DND-41 (cell line): ENCODE results near the gene APIP.

Source experiments
- ATAC-seq: fragments of 200-7000 bp; cut with Tn5 transposase; 3 replicates; pipeline ENCODE4 v1.9.1; 2021; ENCODE audit warnings: low read depth; ENCODE audit not compliant: insufficient read depth
- DNase-seq: peaks from one replicate; pipeline ENCODE4 v3.0.0-alpha.2; 2020
- H2AFZ ChIP-seq: 2 replicates; pipeline ENCODE4 v1.6.0; 2012; ENCODE audit warnings: low read depth, low read length
- H3K27ac ChIP-seq: 2 replicates; pipeline ENCODE4 v1.5.1; 2012; ENCODE audit warnings: low read length, inconsistent platforms
- H3K27me3 ChIP-seq: fragments of 200-600 bp; sonication (generic); 2 replicates; pipeline ENCODE4 v1.6.0; 2012; ENCODE audit warnings: low read length, mild to moderate bottlenecking, inconsistent platforms; ENCODE audit not compliant: insufficient read depth, poor library complexity
- H3K36me3 ChIP-seq: 2 replicates; pipeline ENCODE4 v1.5.1; 2012; ENCODE audit warnings: low read length, inconsistent platforms; ENCODE audit not compliant: insufficient read depth
- H3K4me1 ChIP-seq: 2 replicates; pipeline ENCODE4 v1.5.1; 2012; ENCODE audit warnings: mild to moderate bottlenecking, low read length; ENCODE audit not compliant: insufficient read depth
- H3K4me2 ChIP-seq: 2 replicates; pipeline ENCODE4 v1.6.0; 2012; ENCODE audit warnings: mild to moderate bottlenecking, moderate library complexity, low read length, inconsistent platforms; ENCODE audit not compliant: insufficient read depth
- H3K4me3 ChIP-seq, 2 experiments: fragments of 200-600 bp in 1 of 2; shearing (Covaris generic) in 1 of 2; 2 replicates each; pipeline ENCODE4 v1.5.1; 2012 to 2016; ENCODE audit warnings: inconsistent platforms in 2 of 2, low read length in 2 of 2, mild to moderate bottlenecking in 2 of 2, low read depth in 1 of 2, moderate library complexity in 1 of 2
- H3K79me2 ChIP-seq: 2 replicates; pipeline ENCODE4 v1.6.0; 2012; ENCODE audit warnings: low read length, inconsistent platforms; ENCODE audit not compliant: insufficient read depth
- H3K9ac ChIP-seq: 2 replicates; pipeline ENCODE4 v1.6.0; 2012; ENCODE audit warnings: low read depth, mild to moderate bottlenecking, inconsistent platforms, low read length, moderate library complexity
- H3K9me3 ChIP-seq: 2 replicates; pipeline ENCODE4 v1.5.1; 2012; ENCODE audit warnings: low read length, moderate library complexity, mild to moderate bottlenecking, inconsistent platforms; ENCODE audit not compliant: insufficient read depth, severe bottlenecking
- H4K20me1 ChIP-seq: 2 replicates; pipeline ENCODE4 v1.6.0; 2012; ENCODE audit warnings: low read length; ENCODE audit not compliant: insufficient read depth
- CTCF ChIP-seq: IDR thresholded peaks from 2 replicates; pipeline ENCODE4 v1.5.1; 2012; ENCODE audit warnings: borderline replicate concordance, low read length, moderate library complexity, mild to moderate bottlenecking; ENCODE audit not compliant: poor library complexity, severe bottlenecking; ENCODE audit errors: extremely low read depth
- EZH2 ChIP-seq: IDR thresholded peaks from 3 replicates; pipeline ENCODE4 v1.6.1; 2012; ENCODE audit warnings: borderline replicate concordance, low read depth, mild to moderate bottlenecking, moderate library complexity, low read length, inconsistent platforms; ENCODE audit not compliant: severe bottlenecking

APIP gene

GRCh38 chr11:34909955-34910354 is 6.2 kb downstream of the APIP start:
- Histone ChIP-seq H3K27me3 (no peaks in the 10 kb centered on the region), H3K9ac (no peak overlapping the region), H4K20me1 (no peaks in the 10 kb centered on the region), H3K79me2 (peaks cover 66% of the 10 kb centered on the region), H3K36me3 (peaks cover 19% of the 10 kb centered on the region), H3K27ac (no peak overlapping the region), H3K4me2 (no peak overlapping the region), H3K9me3 (peaks cover 2% of the 10 kb centered on the region), H2AFZ (no peak overlapping the region), H3K4me3 (no peak overlapping the region), H3K4me1 (peaks cover 13% of the 10 kb centered on the region)
- DNase-seq (no peak), ATAC-seq (no peak; the same call in 2 of the 3 replicates)
- TF ChIP-seq CTCF (no peak), EZH2 (no peak)

GRCh38 chr11:34909415-34909814 is 6.8 kb downstream of the APIP start:
- no peak overlapping the region for H3K9ac ChIP-seq
- H3K36me3 ChIP-seq, result peaks cover 18% of the 10 kb centered on the region
- no peak for TF ChIP-seq CTCF
- TF ChIP-seq EZH2, result no peak
- no peaks in the 10 kb centered on the region for H3K27me3 ChIP-seq
- no peak overlapping the region for H3K4me2 ChIP-seq
- no peaks in the 10 kb centered on the region for H4K20me1 ChIP-seq
- H2AFZ ChIP-seq, result no peak overlapping the region
- peaks cover 2% of the 10 kb centered on the region for H3K9me3 ChIP-seq
- peaks cover 60% of the 10 kb centered on the region for H3K79me2 ChIP-seq
- H3K4me1 ChIP-seq, result peaks cover 7% of the 10 kb centered on the region
- H3K4me3 ChIP-seq, result no peak overlapping the region
- H3K27ac ChIP-seq, result no peak overlapping the region
- DNase-seq (no peak), ATAC-seq (no peak)

DNA sequence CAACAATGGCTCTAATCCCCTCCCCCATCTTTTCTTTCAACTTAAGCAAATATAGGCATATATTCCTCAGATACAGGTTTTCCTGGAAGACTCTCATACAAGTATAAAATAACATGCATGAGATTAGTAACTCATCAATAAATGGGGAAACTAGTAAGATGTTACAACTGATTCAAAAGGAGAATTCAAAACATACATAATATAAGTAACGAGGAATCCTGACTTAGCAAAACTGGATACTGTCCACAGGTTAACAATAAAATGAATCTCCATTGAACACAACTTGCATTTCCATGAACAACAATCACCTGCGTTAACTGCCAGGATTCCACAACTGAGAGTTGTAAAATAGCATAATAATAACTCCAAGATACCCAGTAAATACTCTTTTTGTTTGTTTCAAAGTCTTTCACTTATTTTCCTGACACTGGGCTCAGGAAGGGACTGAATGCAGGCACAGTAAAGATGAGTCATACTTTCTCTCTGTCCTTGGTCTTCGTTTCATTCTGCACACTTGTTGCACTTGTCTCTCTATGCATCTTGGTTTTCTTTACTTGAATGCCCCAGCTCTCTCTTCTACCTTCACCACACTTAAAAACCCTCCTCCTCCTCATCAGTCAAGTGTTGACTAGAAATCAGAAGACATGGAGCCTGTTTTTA is 8.1 kb downstream of the APIP start:
- H3K9me3 ChIP-seq, result peaks cover 6% of the 10 kb centered on the region
- no peaks in the 10 kb centered on the region for H4K20me1 ChIP-seq
- no peak overlapping the region for H2AFZ ChIP-seq
- no peak overlapping the region for H3K9ac ChIP-seq
- no peaks in the 10 kb centered on the region for H3K4me1 ChIP-seq
- no peak for DNase-seq
- H3K4me2 ChIP-seq, result no peak overlapping the region
- H3K4me3 ChIP-seq, result no peak overlapping the region
- peaks cover 56% of the 10 kb centered on the region for H3K79me2 ChIP-seq
- no peak overlapping the region for H3K27ac ChIP-seq
- ATAC-seq, result no peak
- H3K27me3 ChIP-seq, result no peaks in the 10 kb centered on the region
- TF ChIP-seq CTCF (no peak), EZH2 (no peak)
- peaks cover 10% of the 10 kb centered on the region for H3K36me3 ChIP-seq
